ENCODE measurements around the gene TIGD7.

The TIGD7 gene

GRCh38 chr16:3295783-3296182 lies 9.4 kb downstream of the TIGD7 start:
- TF ChIP-seq YY1 (IDR thresholded peaks at IDR 0.05; ENCODE audit: low read depth) (no peak), USF1 (IDR thresholded peaks at IDR 0.05) (no peak), CREB1 (IDR thresholded peaks at IDR 0.05; ENCODE audit: low read depth) (no peak), TCF12 (IDR thresholded peaks at IDR 0.05; ENCODE audit: low read depth) (no peak), ZBTB7A (IDR thresholded peaks at IDR 0.05; ENCODE audit: low read depth) (no peak), MAX (IDR thresholded peaks at IDR 0.05) (no peak), FOXM1 (IDR thresholded peaks at IDR 0.05; ENCODE audit: borderline replicate concordance, low read depth) (no peak), EP300 (IDR thresholded peaks at IDR 0.05; ENCODE audit: borderline replicate concordance) (no peak), TAF1 (IDR thresholded peaks at IDR 0.05; ENCODE audit: low read depth) (no peak), REST (IDR thresholded peaks at IDR 0.05; ENCODE audit: low read depth) (no peak), CEBPB (IDR thresholded peaks at IDR 0.05) (no peak), RAD21 (IDR thresholded peaks at IDR 0.05; ENCODE audit: low read depth) (no peak), NFIC (IDR thresholded peaks at IDR 0.05) (no peak), EGR1 (IDR thresholded peaks at IDR 0.05) (no peak), TEAD4 (IDR thresholded peaks at IDR 0.05) (no peak)

GRCh38 chr16:3295209-3295608 lies 10.0 kb downstream of the TIGD7 start:
- TF ChIP-seq TAF1 (IDR thresholded peaks at IDR 0.05; ENCODE audit: low read depth) (no peak), USF1 (IDR thresholded peaks at IDR 0.05) (no peak), CREB1 (IDR thresholded peaks at IDR 0.05; ENCODE audit: low read depth) (no peak), EGR1 (IDR thresholded peaks at IDR 0.05) (no peak), TEAD4 (IDR thresholded peaks at IDR 0.05) (no peak), RAD21 (IDR thresholded peaks at IDR 0.05; ENCODE audit: low read depth) (no peak), YY1 (IDR thresholded peaks at IDR 0.05; ENCODE audit: low read depth) (no peak), REST (IDR thresholded peaks at IDR 0.05; ENCODE audit: low read depth) (no peak), NFIC (IDR thresholded peaks at IDR 0.05) (no peak), EP300 (IDR thresholded peaks at IDR 0.05; ENCODE audit: borderline replicate concordance) (no peak), ZBTB7A (IDR thresholded peaks at IDR 0.05; ENCODE audit: low read depth) (no peak), MAX (IDR thresholded peaks at IDR 0.05) (no peak), CEBPB (IDR thresholded peaks at IDR 0.05) (no peak)

- TF ChIP-seq TAF1 (IDR thresholded peaks at IDR 0.05; ENCODE audit: low read depth) (no peak), REST (IDR thresholded peaks at IDR 0.05; ENCODE audit: low read depth) (no peak), ZBTB7A (IDR thresholded peaks at IDR 0.05; ENCODE audit: low read depth) (no peak), TEAD4 (IDR thresholded peaks at IDR 0.05) (no peak), MAX (IDR thresholded peaks at IDR 0.05) (no peak), FOXM1 (IDR thresholded peaks at IDR 0.05; ENCODE audit: borderline replicate concordance, low read depth) (no peak), USF1 (IDR thresholded peaks at IDR 0.05) (no peak), CEBPB (IDR thresholded peaks at IDR 0.05) (no peak), NFIC (IDR thresholded peaks at IDR 0.05) (no peak), YY1 (IDR thresholded peaks at IDR 0.05; ENCODE audit: low read depth) (no peak), CREB1 (IDR thresholded peaks at IDR 0.05; ENCODE audit: low read depth) (no peak), TCF12 (IDR thresholded peaks at IDR 0.05; ENCODE audit: low read depth) (no peak)
Measured at GRCh38 chr16:3292604-3293003, 12.6 kb downstream of the TIGD7 start.

All from Ishikawa (cell line).